Mesodermal cell (in vitro differentiated cells): ENCODE measurements around the gene MYLK3.

Experiments
- H3K27ac ChIP-seq: 2 replicates; pipeline ENCODE4 v1.7.0; 2013; ENCODE audit warnings: mild to moderate bottlenecking, low read depth, low read length, moderate library complexity; ENCODE audit not compliant: severe bottlenecking
- H3K36me3 ChIP-seq: 2 replicates; pipeline ENCODE4 v1.7.1; 2013; ENCODE audit warnings: mild to moderate bottlenecking, low read length, moderate library complexity; ENCODE audit not compliant: control insufficient read depth, insufficient read depth
- H3K4me1 ChIP-seq: one replicate; pipeline ENCODE4 v1.7.1; 2013; ENCODE audit warnings: mild to moderate bottlenecking, low read length; ENCODE audit not compliant: insufficient read depth, control insufficient read depth, poor library complexity, severe bottlenecking
- H3K4me3 ChIP-seq: 2 replicates; pipeline ENCODE4 v1.7.0; 2013; ENCODE audit warnings: low read length, control low read depth, mild to moderate bottlenecking; ENCODE audit not compliant: insufficient read depth, poor library complexity, severe bottlenecking; ENCODE audit errors: extremely low read depth
- H3K9me3 ChIP-seq: 2 replicates; pipeline ENCODE4 v1.7.1; 2013; ENCODE audit warnings: mild to moderate bottlenecking, low read length, moderate library complexity; ENCODE audit not compliant: control insufficient read depth
- WGBS, 2 experiments: methylation state at CpG; one replicate each; pipeline ENCODE4 v1.1.5; 2013; ENCODE audit warnings: missing lambda C conversion rate in 2 of 2; ENCODE audit not compliant: insufficient coverage in 2 of 2; 5-methylcytosine and 5-hydroxymethylcytosine counted together

Gene MYLK3

GRCh38 chr16:46737621-46738214 is 10.4 kb downstream of the MYLK3 start:
- H3K9me3 ChIP-seq: no peaks in the 10 kb centered on the region
- WGBS, 2 experiments: 95 to 97% methylated on average over 11 to 14 of the region's 14 CpGs
- H3K27ac ChIP-seq: no peak overlapping the region
- no peaks in the 10 kb centered on the region for H3K36me3 ChIP-seq
- H3K4me3 ChIP-seq: no peak overlapping the region
- H3K4me1 ChIP-seq: peaks cover 13% of the 10 kb centered on the region

GRCh38 chr16:46736695-46737094 is 11.4 kb downstream of the MYLK3 start:
- Histone ChIP-seq H3K36me3 (no peaks in the 10 kb centered on the region), H3K4me1 (peaks cover 11% of the 10 kb centered on the region), H3K9me3 (no peaks in the 10 kb centered on the region), H3K27ac (peak overlapping the region; percentile 18), H3K4me3 (no peak overlapping the region)
- 62 to 66% methylated on average over 12 of the region's 12 CpGs for WGBS, 2 experiments

- 91 to 95% methylated on average over 4 to 7 of the region's 9 CpGs for WGBS, 2 experiments
- Histone ChIP-seq H3K4me3 (no peak overlapping the region), H3K27ac (no peak overlapping the region), H3K36me3 (no peaks in the 10 kb centered on the region), H3K9me3 (no peaks in the 10 kb centered on the region), H3K4me1 (peaks cover 11% of the 10 kb centered on the region)
Measured at GRCh38 chr16:46733319-46733830, 14.8 kb downstream of the MYLK3 start.

GRCh38 chr16:46732561-46732960 is 15.6 kb downstream of the MYLK3 start:
- H3K36me3 ChIP-seq: no peaks in the 10 kb centered on the region
- WGBS, 2 experiments: 81 to 82% methylated on average over 2 to 3 of the region's 4 CpGs
- no peak overlapping the region for H3K4me3 ChIP-seq
- no peaks in the 10 kb centered on the region for H3K9me3 ChIP-seq
- peaks cover 4% of the 10 kb centered on the region for H3K4me1 ChIP-seq
- no peak overlapping the region for H3K27ac ChIP-seq

GRCh38 chr16:46731691-46732555 is 16.2 kb downstream of the MYLK3 start:
- no peak overlapping the region for H3K27ac ChIP-seq
- WGBS, 2 experiments: 88 to 94% methylated on average over 17 to 23 of the region's 23 CpGs
- no peak overlapping the region for H3K4me3 ChIP-seq
- H3K4me1 ChIP-seq: peaks cover 9% of the 10 kb centered on the region
- no peaks in the 10 kb centered on the region for H3K9me3 ChIP-seq
- H3K36me3 ChIP-seq: no peaks in the 10 kb centered on the region

- no peak overlapping the region for H3K4me3 ChIP-seq
- no peaks in the 10 kb centered on the region for H3K9me3 ChIP-seq
- H3K27ac ChIP-seq: no peak overlapping the region
- peaks cover 10% of the 10 kb centered on the region for H3K4me1 ChIP-seq
- no peaks in the 10 kb centered on the region for H3K36me3 ChIP-seq
- 82 to 88% methylated on average over 14 to 15 of the region's 17 CpGs for WGBS, 2 experiments
Measured at GRCh38 chr16:46730801-46731690, 17.1 kb downstream of the MYLK3 start.

GRCh38 chr16:46730126-46730525 is 18.0 kb downstream of the MYLK3 start:
- no peak overlapping the region for H3K4me3 ChIP-seq
- WGBS, 2 experiments: 86 to 99% methylated on average over 6 to 8 of the region's 8 CpGs
- no peaks in the 10 kb centered on the region for H3K36me3 ChIP-seq
- no peaks in the 10 kb centered on the region for H3K9me3 ChIP-seq
- no peak overlapping the region for H3K27ac ChIP-seq
- peaks cover 10% of the 10 kb centered on the region for H3K4me1 ChIP-seq

- no peak overlapping the region for H3K4me3 ChIP-seq
- no peaks in the 10 kb centered on the region for H3K36me3 ChIP-seq
- peaks cover 10% of the 10 kb centered on the region for H3K4me1 ChIP-seq
- WGBS, 2 experiments: 85 to 98% methylated on average over 7 of the region's 7 CpGs
- H3K9me3 ChIP-seq: no peaks in the 10 kb centered on the region
- no peak overlapping the region for H3K27ac ChIP-seq
Measured at GRCh38 chr16:46729326-46729995, 18.7 kb downstream of the MYLK3 start.

- H3K27ac ChIP-seq: no peak overlapping the region
- no peaks in the 10 kb centered on the region for H3K36me3 ChIP-seq
- no peak overlapping the region for H3K4me3 ChIP-seq
- H3K4me1 ChIP-seq: peaks cover 10% of the 10 kb centered on the region
- 92 to 95% methylated on average over 11 to 14 of the region's 14 CpGs for WGBS, 2 experiments
- H3K9me3 ChIP-seq: no peaks in the 10 kb centered on the region
Measured at GRCh38 chr16:46728806-46729205, 19.3 kb downstream of the MYLK3 start.

- no peak overlapping the region for H3K4me3 ChIP-seq
- WGBS, 2 experiments: 94 to 99% methylated on average over 8 of the region's 9 CpGs
- H3K27ac ChIP-seq: no peak overlapping the region
- peaks cover 10% of the 10 kb centered on the region for H3K4me1 ChIP-seq
- H3K36me3 ChIP-seq: no peaks in the 10 kb centered on the region
- H3K9me3 ChIP-seq: no peaks in the 10 kb centered on the region
Measured at GRCh38 chr16:46727630-46728029, 20.5 kb downstream of the MYLK3 start.
